H1 (cell line): ENCODE results near the gene DCLK1. TPM values are rescaled to one million over a fixed set of nuclear protein-coding genes. Genes with fewer than 3 reads are reported as not detected.

ENCODE experiments used
- CTCF ChIA-PET: fragments of 300-600 bp; sonication (Branson Sonifier 250); formaldehyde crosslinking; loops from one replicate; lab custom pipeline; 2021; ENCODE audit not compliant: partially characterized antibody; lab: Charles Lee
- POLR2A ChIA-PET: fragments of 300-600 bp; sonication (Branson Sonifier 250); formaldehyde crosslinking; loops from one replicate; lab custom pipeline; 2021; ENCODE audit warnings: inconsistent platforms; ENCODE audit not compliant: partially characterized antibody; lab: Charles Lee
- DNase-seq, 2 experiments: peaks; one replicate each; pipeline versions ENCODE4 v3.0.0 to v3.0.0-alpha.2; 2010 to 2022; ENCODE audit warnings: low spot score in 2 of 2, low read depth in 1 of 2, mixed read lengths in 1 of 2
- FAIRE-seq: peaks from 2 replicates; lab custom pipeline; 2011; peaks lifted over from hg19 to GRCh38; lab: Jason Lieb, UNC
- H2AFZ ChIP-seq: 2 replicates; pipeline ENCODE4 v1.8.1; 2012; ENCODE audit warnings: low read length, inconsistent platforms
- H2AK5ac ChIP-seq: 2 replicates; pipeline ENCODE4 v1.6.1; 2013; ENCODE audit warnings: low read depth, low read length
- H2BK120ac ChIP-seq: replicated peaks from 2 replicates; pipeline ENCODE3; 2013; ENCODE audit warnings: low read depth, low read length, inconsistent platforms
- H2BK12ac ChIP-seq: 2 replicates; pipeline ENCODE4 v1.6.1; 2013; ENCODE audit warnings: low read depth, low read length
- H2BK15ac ChIP-seq: 2 replicates; pipeline ENCODE4 v1.6.1; 2013; ENCODE audit warnings: low read length
- H2BK20ac ChIP-seq: 2 replicates; pipeline ENCODE4 v1.6.1; 2013; ENCODE audit warnings: low read length
- H2BK5ac ChIP-seq: 2 replicates; pipeline ENCODE4 v1.6.1; 2013; ENCODE audit warnings: low read depth, low read length
- H3K14ac ChIP-seq: 2 replicates; pipeline ENCODE4 v1.6.1; 2013; ENCODE audit warnings: inconsistent platforms; ENCODE audit not compliant: insufficient read length
- H3K18ac ChIP-seq: 2 replicates; pipeline ENCODE4 v1.6.1; 2013; ENCODE audit warnings: low read length; ENCODE audit errors: extremely low read depth
- H3K23ac ChIP-seq: 2 replicates; pipeline ENCODE4 v1.6.1; 2013; ENCODE audit warnings: inconsistent platforms; ENCODE audit not compliant: insufficient read length
- H3K23me2 ChIP-seq: 2 replicates; pipeline ENCODE4 v1.6.1; 2013; ENCODE audit warnings: low read depth, low read length
- H3K27ac ChIP-seq: 2 replicates; pipeline ENCODE4 v1.6.1; 2011; ENCODE audit warnings: low read depth, low read length, inconsistent platforms
- H3K27me3 ChIP-seq, 4 experiments: replicated peaks in 1 of 4; 1 replicate in 1 of 4; 2 replicates in 3 of 4; pipeline versions ENCODE4 v1.6.1 to v1.8.1; 2011 to 2013; ENCODE audit warnings: low read length in 3 of 4, mild to moderate bottlenecking in 3 of 4, inconsistent platforms in 2 of 4, mixed read lengths in 2 of 4, moderate library complexity in 1 of 4; ENCODE audit not compliant: control insufficient read depth in 3 of 4, insufficient read depth in 3 of 4; ENCODE audit errors: extremely low read depth in 1 of 4
- H3K36me3 ChIP-seq, 4 experiments: 2 replicates each; pipeline versions ENCODE4 v1.6.1 to v1.8.1; 2011 to 2013; ENCODE audit warnings: mild to moderate bottlenecking in 4 of 4, low read length in 3 of 4, moderate library complexity in 2 of 4, control low read depth in 1 of 4, inconsistent platforms in 1 of 4; ENCODE audit not compliant: insufficient read depth in 4 of 4, control insufficient read depth in 2 of 4
- H3K4ac ChIP-seq: replicated peaks from 2 replicates; pipeline ENCODE3; 2013; ENCODE audit warnings: low read length, low read depth, mixed read lengths, inconsistent platforms; ENCODE audit not compliant: insufficient read length
- H3K4me1 ChIP-seq, 4 experiments: replicated peaks in 1 of 4; 1 replicate in 1 of 4; 2 replicates in 3 of 4; pipeline versions ENCODE4 v1.6.1 to v1.8.1; 2011 to 2013; ENCODE audit warnings: low read length in 3 of 4, inconsistent platforms in 2 of 4, mixed read lengths in 1 of 4; ENCODE audit not compliant: insufficient read depth in 4 of 4, control insufficient read depth in 3 of 4
- H3K4me2 ChIP-seq, 2 experiments: 2 replicates each; pipeline versions ENCODE4 v1.6.1 to v1.8.1; 2011 to 2013; ENCODE audit warnings: low read depth in 2 of 2, low read length in 2 of 2, control low read depth in 1 of 2, inconsistent platforms in 1 of 2, mild to moderate bottlenecking in 1 of 2; ENCODE audit not compliant: insufficient read depth in 1 of 2
- H3K4me3 ChIP-seq, 4 experiments: fragments of 200-600, 300-600 bp in 1 of 4; sonication (generic), shearing (Covaris generic), sonication (Bioruptor Twin) in 1 of 4; 2 replicates each; pipeline versions ENCODE4 v1.5.1 to v1.8.1; 2011 to 2016; ENCODE audit warnings: low read length in 4 of 4, low read depth in 3 of 4, control low read depth in 2 of 4, inconsistent platforms in 2 of 4, mild to moderate bottlenecking in 2 of 4, mixed read lengths in 1 of 4, moderate library complexity in 1 of 4; ENCODE audit not compliant: insufficient read depth in 2 of 4; ENCODE audit errors: extremely low read depth in 1 of 4
- H3K56ac ChIP-seq: replicated peaks from 2 replicates; pipeline ENCODE3; 2013; ENCODE audit warnings: low read depth, mild to moderate bottlenecking, mixed read lengths, low read length, inconsistent platforms; ENCODE audit not compliant: insufficient read length
- H3K79me1 ChIP-seq: 2 replicates; pipeline ENCODE4 v1.6.1; 2013; ENCODE audit warnings: low read depth, low read length, control low read depth
- H3K79me2 ChIP-seq, 2 experiments: 2 replicates each; pipeline versions ENCODE4 v1.6.1 to v1.8.1; 2012 to 2013; ENCODE audit warnings: low read length in 2 of 2, mild to moderate bottlenecking in 2 of 2, inconsistent platforms in 1 of 2; ENCODE audit not compliant: insufficient read depth in 2 of 2, control insufficient read depth in 1 of 2
- H3K9ac ChIP-seq, 4 experiments: replicated peaks in 1 of 4; 1 replicate in 1 of 4; 2 replicates in 3 of 4; pipeline versions ENCODE4 v1.6.1 to v1.8.1; 2011 to 2013; ENCODE audit warnings: low read depth in 3 of 4, low read length in 3 of 4, control low read depth in 2 of 4, mild to moderate bottlenecking in 2 of 4, moderate library complexity in 2 of 4, inconsistent platforms in 1 of 4; ENCODE audit errors: extremely low read depth in 1 of 4
- H3K9me3 ChIP-seq, 2 experiments: 2 replicates each; pipeline versions ENCODE4 v1.6.1 to v1.8.1; 2012 to 2013; ENCODE audit warnings: mild to moderate bottlenecking in 2 of 2, moderate library complexity in 2 of 2, control low read depth in 1 of 2, inconsistent platforms in 1 of 2, low read depth in 1 of 2, low read length in 1 of 2, mixed read lengths in 1 of 2; ENCODE audit not compliant: insufficient read depth in 2 of 2
- H4K20me1 ChIP-seq, 2 experiments: replicated peaks in 1 of 2; 2 replicates each; pipeline versions ENCODE3 to v1.8.1; 2011 to 2013; ENCODE audit warnings: inconsistent platforms in 2 of 2, low read length in 2 of 2, mild to moderate bottlenecking in 1 of 2; ENCODE audit not compliant: insufficient read depth in 2 of 2, control insufficient read depth in 1 of 2
- H4K5ac ChIP-seq: 2 replicates; pipeline ENCODE4 v1.6.1; 2013; ENCODE audit warnings: low read length, low read depth, mixed read lengths, inconsistent platforms; ENCODE audit not compliant: insufficient read length
- H4K8ac ChIP-seq: 2 replicates; pipeline ENCODE4 v1.8.0; 2013; ENCODE audit warnings: mild to moderate bottlenecking, moderate library complexity, low read length, inconsistent platforms; ENCODE audit not compliant: insufficient read depth; ENCODE audit errors: extremely low read depth
- H4K91ac ChIP-seq: replicated peaks from 2 replicates; pipeline ENCODE3; 2013; ENCODE audit warnings: low read length, mixed read lengths, inconsistent platforms; ENCODE audit not compliant: insufficient read length
- BCL11A ChIP-seq, 2 experiments: IDR thresholded peaks; one replicate each; pipeline ENCODE4 v1.6.1; 2011; ENCODE audit warnings: low read depth in 2 of 2, low read length in 2 of 2, mild to moderate bottlenecking in 2 of 2
- CBX5 ChIP-seq: fragments of 300-800, 300-1000 bp; sonication (generic); IDR thresholded peaks from 2 replicates; pipeline ENCODE4 v1.7.1; 2016; ENCODE audit warnings: antibody characterized with exemption, low read length, low read depth
- GABPA ChIP-seq: IDR thresholded peaks from 2 replicates; pipeline ENCODE4 v1.6.1; 2011; ENCODE audit warnings: mild to moderate bottlenecking, low read length, moderate library complexity, borderline replicate concordance; ENCODE audit not compliant: insufficient read depth
- KDM4A ChIP-seq: IDR thresholded peaks from one replicate; pipeline ENCODE4 v1.7.1; 2012; ENCODE audit warnings: low read depth, mild to moderate bottlenecking, moderate library complexity, low read length, inconsistent platforms; ENCODE audit not compliant: severe bottlenecking
- NANOG ChIP-seq: IDR thresholded peaks from 2 replicates; pipeline ENCODE4 v1.6.1; 2011; ENCODE audit warnings: low read length, low read depth, mild to moderate bottlenecking, inconsistent platforms; ENCODE audit not compliant: insufficient read depth, poor library complexity, severe bottlenecking
- RBBP5 ChIP-seq: IDR thresholded peaks from 2 replicates; pipeline ENCODE4 v1.7.1; 2012; ENCODE audit warnings: low read depth, mild to moderate bottlenecking, inconsistent platforms, low read length, moderate library complexity, borderline replicate concordance
- RXRA ChIP-seq: IDR thresholded peaks from 2 replicates; pipeline ENCODE4 v1.6.1; 2011; ENCODE audit warnings: low read depth, mild to moderate bottlenecking, low read length, moderate library complexity; ENCODE audit not compliant: insufficient read depth
- SAP30 ChIP-seq: fragments of 300-600 bp; sonication (generic); IDR thresholded peaks from 2 replicates; pipeline ENCODE4 v1.7.1; 2012; ENCODE audit warnings: low read length, moderate library complexity, mild to moderate bottlenecking, inconsistent platforms; ENCODE audit not compliant: insufficient read depth, insufficient replicate concordance
- SP4 ChIP-seq: IDR thresholded peaks from 2 replicates; pipeline ENCODE4 v1.6.1; 2012; ENCODE audit warnings: low read length, inconsistent platforms
- TAF7 ChIP-seq: optimal IDR thresholded peaks from 2 replicates; pipeline ENCODE3; 2011; ENCODE audit warnings: low read depth, mild to moderate bottlenecking, inconsistent platforms, low read length, moderate library complexity, borderline replicate concordance
- TEAD4 ChIP-seq: IDR thresholded peaks from 2 replicates; pipeline ENCODE4 v1.6.1; 2012; ENCODE audit warnings: low read depth, low read length, inconsistent platforms, mixed read lengths
- USF2 ChIP-seq: IDR thresholded peaks from 2 replicates; pipeline ENCODE4 v1.6.1; 2011; ENCODE audit warnings: low read length, improper control_type of control experiment
- ZNF274 ChIP-seq: IDR thresholded peaks from 2 replicates; pipeline ENCODE4 v1.7.0; 2012; ENCODE audit warnings: low read length, borderline replicate concordance; ENCODE audit errors: extremely low read depth
- WGBS, 2 experiments: shearing (Covaris generic) in 1 of 2; methylation state at CpG; one replicate each; pipeline versions ENCODE4 v1.1.6 to v1.1.7; 2013 to 2015; ENCODE audit warnings: low lambda C conversion rate in 2 of 2, mixed read lengths in 2 of 2, inconsistent platforms in 1 of 2, low coverage in 1 of 2, missing lambda C conversion rate in 1 of 2; ENCODE audit not compliant: insufficient replicate concordance in 2 of 2, insufficient coverage in 1 of 2, insufficient read length in 1 of 2; ENCODE audit errors: extremely low coverage in 1 of 2, missing lambda C conversion rate in 1 of 2; 5-methylcytosine and 5-hydroxymethylcytosine counted together
- polyA plus RNA-seq, 7 experiments: library from polyadenylated mRNA; depleted of rRNA in 3 of 7; stranded (reverse) in 5 of 7; unstranded in 2 of 7; fragments of >200 nt in 5 of 7; fragments of 200-250 nt in 2 of 7; gene quantifications; 1 replicate in 5 of 7; 2 replicates in 1 of 7; 4 replicates in 1 of 7; pipeline versions ENCODE4 v1.2.1 to v1.2.3, GENCODE V29; 2011 to 2013; ENCODE audit warnings: missing spikeins in 2 of 7, mixed read lengths in 2 of 7
- total RNA-seq: library from RNA; stranded (reverse); fragmentation: NEBNext Ultra II Directional; extraction: Animal tissue kit (Norgen Biotek cat#: 25700); gene quantifications from 2 replicates; pipeline ENCODE4 v1.2.1, GENCODE V29; 2021

The DCLK1 gene
- total and polyA plus RNA-seq, 2 of the 8 experiments (the other 6 are each of a cell fraction or from before 2014, with no cell fraction given): 22.8 to 41.0 TPM

GRCh38 chr13:36074659-36075058 lies 56.5 kb downstream of the DCLK1 start:
- H4K20me1 ChIP-seq: no peaks in the 10 kb centered on the region
- no peaks in the 10 kb centered on the region for H3K4me1 ChIP-seq
- H2BK15ac ChIP-seq: no peak overlapping the region
- no peak overlapping the region for H2BK5ac ChIP-seq
- H3K4me3 ChIP-seq: no peak overlapping the region
- H2BK12ac ChIP-seq: no peak overlapping the region
- H3K79me1 ChIP-seq: no peaks in the 10 kb centered on the region
- H3K27ac ChIP-seq: no peak overlapping the region
- H3K9me3 ChIP-seq: no peaks in the 10 kb centered on the region
- no peak overlapping the region for H3K14ac ChIP-seq
- no peaks in the 10 kb centered on the region for H3K36me3 ChIP-seq
- no peak overlapping the region for H2AK5ac ChIP-seq
- H3K56ac ChIP-seq: no peak overlapping the region
- H4K91ac ChIP-seq: no peak overlapping the region
- H3K27me3 ChIP-seq: no peaks in the 10 kb centered on the region
- no peak overlapping the region for H3K4me2 ChIP-seq
- no peak for DNase-seq
- no peak overlapping the region for H3K4ac ChIP-seq
- H2BK20ac ChIP-seq: no peak overlapping the region
- H4K8ac ChIP-seq: no peak overlapping the region
- H3K23ac ChIP-seq: no peak overlapping the region
- H3K23me2 ChIP-seq: no peaks in the 10 kb centered on the region
- no peak overlapping the region for H2BK120ac ChIP-seq
- no peak overlapping the region for H3K18ac ChIP-seq
- no peak overlapping the region for H2AFZ ChIP-seq
- POLR2A ChIA-PET: no interaction called here
- no peak overlapping the region for H4K5ac ChIP-seq
- no peaks in the 10 kb centered on the region for H3K79me2 ChIP-seq
- no peak for FAIRE-seq
- CTCF ChIA-PET: no interaction called here
- no peak overlapping the region for H3K9ac ChIP-seq
- 91% methylated on average over 3 of the region's 3 CpGs; no CpG with 5 or more reads in 1 of the 2 experiments for WGBS, 2 experiments
- TF ChIP-seq CBX5 (no peak), TEAD4 (no peak), ZNF274 (no peak), KDM4A (no peak), USF2 (no peak), GABPA (no peak), RXRA (no peak), BCL11A (IDR thresholded peaks at IDR 0.05; ENCODE audit: low read depth in 2 of 2, low read length in 2 of 2) (no peak), SAP30 (no peak), RBBP5 (no peak), NANOG (no peak), SP4 (no peak), TAF7 (no peak)
